DMS53 treated with DMSO at 0.1 percent for 48 hours (cell line): ENCODE results near the gene MYOM3.

ENCODE experiments used
- DNase-seq: peaks from one replicate; lab custom pipeline; 2025; ENCODE audit not compliant: unreplicated experiment; lab: John Stamatoyannopoulos, UW

The MYOM3 gene

GRCh38 chr1:24097663-24098062 lies 14.3 kb downstream of the MYOM3 start:
- no peak for DNase-seq

DNA sequence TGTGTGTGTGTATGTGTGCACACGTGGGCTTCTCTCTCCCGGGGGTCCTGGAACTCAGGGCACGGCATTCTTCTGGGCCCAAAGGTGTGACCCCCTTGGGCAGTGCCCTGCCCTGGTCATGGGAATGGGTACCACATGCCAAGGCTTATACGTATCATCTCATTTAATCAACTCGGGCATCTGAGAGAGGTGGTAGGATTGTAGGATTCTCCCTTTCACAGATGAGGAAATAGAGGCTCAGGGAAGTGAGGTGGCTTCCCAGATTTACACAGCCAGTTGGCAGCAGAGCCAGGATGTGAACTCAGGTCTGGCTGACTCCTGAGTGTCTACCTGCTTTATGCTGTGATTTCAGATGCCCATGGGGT lies 15.2 kb downstream of the MYOM3 start:
- DNase-seq = no peak

DNA sequence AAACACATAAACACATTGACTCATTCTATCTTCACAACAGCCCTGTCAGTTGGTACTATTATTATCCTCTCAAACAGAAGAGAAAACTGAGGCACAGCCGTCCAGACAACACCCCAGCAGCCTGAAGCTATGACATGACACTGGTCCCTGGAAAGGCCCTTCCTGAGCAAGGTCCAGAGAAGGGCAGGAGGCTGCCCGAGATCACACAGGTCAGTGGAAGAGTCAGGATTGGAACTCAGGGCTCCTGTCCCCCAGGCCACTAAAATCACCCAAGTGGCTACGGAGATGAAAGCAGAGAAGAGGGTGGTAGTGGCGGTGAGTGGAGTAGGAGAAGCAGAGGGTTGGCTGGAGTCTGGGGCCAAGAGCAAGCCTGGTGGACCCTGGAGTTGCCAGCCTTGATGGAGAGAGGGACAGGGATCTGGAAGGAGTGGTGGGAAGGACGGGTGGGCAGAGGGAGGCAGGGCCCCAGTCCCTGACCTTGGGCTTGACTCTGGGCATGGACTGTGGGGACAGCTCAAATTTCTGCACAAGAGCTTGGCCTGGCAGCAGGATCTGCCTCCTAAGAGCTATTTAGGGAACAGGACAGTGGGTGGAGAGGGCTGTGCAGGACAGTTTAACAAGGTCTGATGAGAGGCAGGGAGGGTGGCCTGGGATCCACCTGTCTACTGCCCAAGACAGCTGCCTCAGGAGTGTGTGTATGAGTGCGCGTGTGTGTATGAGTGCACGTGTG lies 15.8 kb downstream of the MYOM3 start:
- no peak for DNase-seq

DNA sequence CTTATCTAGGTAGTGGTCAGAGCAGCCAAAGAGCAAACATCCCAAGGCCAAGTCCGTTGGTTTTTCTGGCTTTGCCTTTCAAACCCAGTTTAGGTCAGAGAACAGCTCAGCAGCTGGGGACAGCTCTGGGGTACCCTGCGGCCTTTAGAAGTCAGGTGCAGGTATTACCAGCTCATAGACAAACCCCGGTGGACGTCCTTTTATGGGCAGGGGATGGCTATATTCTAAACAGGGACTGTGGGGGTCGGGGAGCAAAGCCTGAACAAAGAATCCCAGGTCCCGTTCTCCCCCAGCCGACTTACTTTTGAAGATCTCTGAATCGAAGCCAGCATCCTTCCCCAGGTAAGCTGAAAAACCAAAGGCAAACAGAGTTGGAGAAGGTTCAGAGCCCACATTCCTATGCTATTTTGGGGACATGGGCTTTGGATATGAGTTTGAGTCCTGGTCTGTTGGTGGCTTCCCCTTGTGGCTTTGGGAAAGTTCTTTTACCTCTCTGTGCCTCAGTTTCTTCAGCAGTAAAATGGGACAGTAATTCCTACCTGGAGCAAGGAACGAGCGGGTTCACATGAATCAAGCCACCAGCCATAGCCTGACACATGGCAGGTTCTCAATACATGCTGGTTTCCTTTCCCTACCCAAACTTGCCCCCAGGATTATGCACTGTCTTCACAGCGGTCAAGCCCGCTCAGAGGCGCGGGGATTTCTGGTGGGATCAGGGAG lies 16.6 kb downstream of the MYOM3 start:
- DNase-seq = no peak

GRCh38 chr1:24094554-24094953 lies 17.4 kb downstream of the MYOM3 start:
- no peak for DNase-seq

- no peak for DNase-seq
Observed at GRCh38 chr1:24093732-24094131, 18.2 kb downstream of the MYOM3 start.

DNA sequence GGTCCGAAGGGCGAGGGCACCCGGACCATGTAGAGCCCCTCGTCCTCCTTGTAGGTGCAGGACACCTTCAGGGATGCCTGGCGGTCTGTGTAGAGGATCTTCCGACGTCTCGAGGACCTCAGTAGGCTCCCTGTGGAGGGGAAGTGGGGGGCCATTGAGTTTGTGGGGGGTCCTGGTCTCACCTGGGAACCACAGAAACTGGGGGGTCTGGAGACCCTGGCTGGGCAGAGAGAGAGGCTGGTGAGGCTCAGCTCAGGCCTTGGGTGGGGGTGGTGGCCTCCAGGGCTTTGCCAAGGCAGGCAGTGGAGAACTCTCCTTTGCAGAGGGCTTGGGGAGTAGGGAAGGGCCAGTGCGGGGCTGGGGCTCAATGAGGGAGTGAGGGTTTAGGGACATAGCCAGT lies 19.0 kb downstream of the MYOM3 start:
- DNase-seq = no peak

- DNase-seq = no peak
Observed at GRCh38 chr1:24091971-24092482, 19.9 kb downstream of the MYOM3 start.

DNA sequence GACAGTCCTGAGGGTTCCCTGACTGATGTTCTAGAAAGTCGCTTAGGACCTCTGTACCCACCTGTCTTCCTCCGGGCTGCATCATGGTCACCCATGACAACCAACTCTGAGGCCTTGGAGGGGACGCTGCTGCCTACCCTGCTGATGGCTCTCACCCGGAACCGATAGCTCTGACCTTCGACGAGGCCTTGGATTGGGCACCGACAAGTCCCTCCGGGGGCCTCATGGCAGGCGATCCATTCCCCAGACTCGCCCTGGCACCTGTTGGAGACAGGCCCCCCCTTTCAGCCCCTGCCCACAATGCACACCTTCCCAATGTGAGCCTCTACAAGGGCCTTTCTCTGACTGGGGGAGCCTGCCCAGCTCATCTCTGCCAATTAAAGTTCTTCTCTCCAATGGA lies 21.2 kb downstream of the MYOM3 start:
- no peak for DNase-seq

DNA sequence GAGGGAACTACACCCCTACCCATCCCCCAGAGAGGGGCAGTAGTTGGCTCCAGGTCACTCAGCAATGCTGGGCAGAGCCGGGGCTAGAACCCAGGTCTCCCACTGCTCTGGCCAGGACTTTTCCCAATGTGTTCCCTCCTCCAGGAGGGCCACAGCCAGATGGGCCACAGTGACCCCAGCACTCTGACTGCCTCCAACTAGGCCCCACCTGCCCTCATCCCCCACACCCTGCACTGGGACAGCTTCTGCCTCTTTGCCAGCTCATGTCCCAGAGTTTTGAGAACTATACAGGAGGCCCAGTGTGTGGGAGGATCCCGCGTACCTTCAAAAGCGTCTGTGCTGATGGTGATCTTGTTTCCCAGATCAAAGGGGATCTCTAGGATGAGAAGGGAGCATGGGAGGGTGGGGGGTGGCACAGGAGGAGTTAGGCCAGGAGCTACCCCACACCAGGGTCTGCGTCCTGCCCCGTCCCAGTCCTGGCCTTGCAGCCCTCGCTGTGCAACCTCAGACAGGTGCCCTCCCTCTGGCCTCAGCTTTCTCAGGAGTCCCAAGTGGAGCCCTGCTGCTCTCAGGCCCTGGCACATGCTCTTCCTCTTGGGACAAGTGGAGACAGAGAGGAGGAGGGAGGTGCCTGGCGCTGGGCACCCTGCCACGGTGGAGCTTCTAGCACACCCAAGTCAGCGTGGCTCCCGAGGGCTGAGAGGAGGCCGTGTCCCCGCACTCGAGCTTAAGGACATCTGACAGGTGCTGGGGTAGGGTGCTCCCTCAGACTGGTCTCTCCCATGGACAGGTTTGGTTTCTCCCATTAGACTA lies 22.0 kb downstream of the MYOM3 start:
- DNase-seq = no peak

- no peak for DNase-seq
Observed at GRCh38 chr1:24089027-24089742, 22.8 kb downstream of the MYOM3 start.

DNA sequence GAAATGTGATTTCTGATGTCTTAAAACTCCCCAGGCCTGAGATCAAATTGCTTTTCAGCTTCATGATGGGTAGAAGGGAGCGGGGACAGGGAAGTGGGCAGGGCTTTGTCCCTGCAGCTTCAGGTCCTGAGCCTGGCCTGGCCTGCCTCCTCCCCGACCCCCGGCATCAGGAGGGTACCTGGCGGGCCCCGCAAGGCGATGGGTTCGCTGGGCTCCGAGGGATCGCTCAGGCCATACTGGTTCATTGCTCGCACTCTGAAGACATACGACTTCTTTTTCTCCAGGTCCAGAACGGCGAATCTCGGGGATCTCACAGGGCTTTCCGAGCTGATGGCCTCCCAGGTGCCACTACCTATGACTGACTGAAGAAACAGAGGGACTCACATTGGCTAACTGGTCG lies 25.5 kb downstream of the MYOM3 start:
- DNase-seq = no peak

GRCh38 chr1:24085546-24085945 lies 26.4 kb downstream of the MYOM3 start:
- DNase-seq = no peak

DNA sequence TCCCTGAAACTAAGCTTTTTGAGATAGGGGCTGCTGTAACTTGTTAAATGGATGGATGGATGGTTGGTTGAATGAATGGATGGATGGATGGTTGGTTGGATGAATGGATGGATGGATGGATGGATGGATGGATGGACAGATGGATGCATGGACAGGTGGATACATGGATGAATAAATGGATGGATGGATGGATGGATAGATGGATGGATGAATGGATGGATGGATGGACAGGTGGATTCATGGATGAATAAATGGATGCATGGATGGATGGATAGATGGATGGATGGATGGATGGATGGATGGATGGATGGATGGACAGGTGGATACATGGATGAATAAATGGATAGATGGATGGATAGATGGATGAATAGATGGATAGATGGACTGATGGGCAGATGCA lies 26.9 kb downstream of the MYOM3 start:
- no peak for DNase-seq

DNA sequence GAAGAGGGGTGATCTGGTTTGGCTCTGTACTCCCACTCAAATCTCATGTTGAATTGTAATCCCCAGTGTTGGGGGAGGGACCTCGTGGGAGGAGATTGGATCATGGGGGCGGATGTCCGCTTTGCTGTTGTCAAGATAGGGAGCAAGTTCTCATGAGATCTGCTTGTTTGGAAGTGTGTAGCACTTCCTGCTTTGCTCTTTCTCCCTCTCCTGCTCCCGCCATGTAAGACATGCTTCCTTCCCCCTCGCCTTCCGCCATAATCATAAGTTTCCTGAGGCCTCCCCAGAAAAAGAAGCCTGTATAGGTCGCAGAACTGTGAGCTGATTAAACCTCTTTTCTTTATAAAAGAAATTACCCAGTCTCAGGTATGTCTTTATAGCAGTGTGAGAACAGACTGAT lies 27.9 kb downstream of the MYOM3 start:
- DNase-seq = no peak

GRCh38 chr1:24082372-24082771 lies 29.6 kb downstream of the MYOM3 start:
- no peak for DNase-seq

DNA sequence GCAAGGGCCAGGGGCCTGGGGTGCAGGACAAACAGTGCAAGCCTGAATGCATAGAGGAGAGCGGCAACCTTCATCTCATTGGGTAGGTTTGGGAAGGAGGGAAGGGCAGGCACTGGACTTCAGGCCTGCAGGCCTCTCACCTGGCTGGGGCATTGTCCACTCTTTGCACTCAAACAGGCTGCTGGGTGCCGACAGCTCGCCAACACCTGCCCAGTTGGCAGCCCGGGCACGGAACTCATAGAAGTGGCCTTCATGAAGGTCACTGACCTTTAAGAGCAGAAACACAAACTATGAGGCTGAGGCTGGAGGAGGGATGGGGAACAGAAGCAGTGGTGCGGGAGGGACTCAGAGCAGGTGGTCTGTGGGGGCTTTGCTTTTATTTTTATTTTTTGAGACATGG lies 30.7 kb downstream of the MYOM3 start:
- no peak for DNase-seq

DNA sequence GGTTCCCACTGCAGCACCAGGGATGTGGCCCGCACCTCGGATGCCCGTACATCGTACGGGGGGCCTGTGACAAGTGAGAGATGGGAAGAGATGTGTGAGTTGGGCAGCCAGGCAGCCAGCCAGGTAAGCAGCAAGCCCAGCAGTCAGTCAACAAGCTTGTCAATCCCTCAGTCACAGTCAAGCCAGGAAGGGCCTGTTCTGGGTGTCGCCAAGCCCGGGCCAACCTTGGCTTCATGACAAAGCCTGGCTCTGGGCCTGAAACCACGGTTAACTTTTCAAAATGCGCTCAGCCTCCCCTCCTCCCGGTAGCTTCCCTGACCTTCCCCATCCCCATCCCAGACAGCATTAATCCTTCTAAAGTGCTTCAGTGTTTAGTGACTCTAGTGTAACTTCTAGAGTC lies 31.8 kb downstream of the MYOM3 start:
- no peak for DNase-seq

- DNase-seq = no peak
Observed at GRCh38 chr1:24077278-24077978, 34.5 kb downstream of the MYOM3 start.

GRCh38 chr1:24075946-24076345 lies 36.0 kb downstream of the MYOM3 start:
- no peak for DNase-seq

DNA sequence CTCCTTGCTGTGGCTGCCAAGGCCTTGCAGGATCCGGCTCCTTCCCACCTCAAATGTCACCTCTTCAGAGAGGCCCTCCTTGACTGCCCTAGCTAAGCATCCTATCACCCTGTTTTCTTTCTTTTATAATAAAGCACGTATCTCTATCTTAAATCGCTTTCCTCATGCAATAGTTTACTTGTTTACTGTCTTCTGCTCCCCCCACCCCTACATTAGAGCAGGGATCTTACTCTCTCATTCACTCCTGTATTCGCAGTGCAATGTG lies 36.4 kb downstream of the MYOM3 start:
- DNase-seq = no peak
